Ishikawa (cell line): ENCODE measurements around the gene CDR2.

ENCODE experiments used
- CEBPB ChIP-seq: IDR thresholded peaks from 2 replicates; pipeline ENCODE4 v1.6.1; 2012
- CREB1 ChIP-seq: IDR thresholded peaks from 2 replicates; pipeline ENCODE4 v1.6.1; 2012; ENCODE audit warnings: low read depth
- EGR1 ChIP-seq: IDR thresholded peaks from 2 replicates; pipeline ENCODE4 v1.6.1; 2012
- EP300 ChIP-seq: IDR thresholded peaks from 2 replicates; pipeline ENCODE4 v1.6.1; 2012; ENCODE audit warnings: borderline replicate concordance
- FOXM1 ChIP-seq: IDR thresholded peaks from 2 replicates; pipeline ENCODE4 v1.6.1; 2012; ENCODE audit warnings: low read depth, borderline replicate concordance
- MAX ChIP-seq: IDR thresholded peaks from 2 replicates; pipeline ENCODE4 v1.6.1; 2012
- NFIC ChIP-seq: IDR thresholded peaks from 2 replicates; pipeline ENCODE4 v1.6.1; 2012
- RAD21 ChIP-seq: IDR thresholded peaks from 2 replicates; pipeline ENCODE4 v1.6.1; 2012; ENCODE audit warnings: low read depth
- TAF1 ChIP-seq: IDR thresholded peaks from 2 replicates; pipeline ENCODE4 v1.6.1; 2012; ENCODE audit warnings: low read depth, mild to moderate bottlenecking
- TCF12 ChIP-seq: IDR thresholded peaks from 2 replicates; pipeline ENCODE4 v1.6.1; 2012; ENCODE audit warnings: low read depth
- TEAD4 ChIP-seq: IDR thresholded peaks from 2 replicates; pipeline ENCODE4 v1.6.1; 2012
- YY1 ChIP-seq: IDR thresholded peaks from 2 replicates; pipeline ENCODE4 v1.6.1; 2012; ENCODE audit warnings: low read depth
- ZBTB7A ChIP-seq: IDR thresholded peaks from 2 replicates; pipeline ENCODE4 v1.6.1; 2012; ENCODE audit warnings: low read depth
- TF ChIP-seq, protein P1 (sequence below): IDR thresholded peaks from 2 replicates; pipeline ENCODE4 v1.6.1; 2012
- TF ChIP-seq, protein P2 (sequence below): IDR thresholded peaks from 2 replicates; pipeline ENCODE4 v1.6.1; 2012; ENCODE audit warnings: low read depth, mild to moderate bottlenecking

The CDR2 gene

DNA sequence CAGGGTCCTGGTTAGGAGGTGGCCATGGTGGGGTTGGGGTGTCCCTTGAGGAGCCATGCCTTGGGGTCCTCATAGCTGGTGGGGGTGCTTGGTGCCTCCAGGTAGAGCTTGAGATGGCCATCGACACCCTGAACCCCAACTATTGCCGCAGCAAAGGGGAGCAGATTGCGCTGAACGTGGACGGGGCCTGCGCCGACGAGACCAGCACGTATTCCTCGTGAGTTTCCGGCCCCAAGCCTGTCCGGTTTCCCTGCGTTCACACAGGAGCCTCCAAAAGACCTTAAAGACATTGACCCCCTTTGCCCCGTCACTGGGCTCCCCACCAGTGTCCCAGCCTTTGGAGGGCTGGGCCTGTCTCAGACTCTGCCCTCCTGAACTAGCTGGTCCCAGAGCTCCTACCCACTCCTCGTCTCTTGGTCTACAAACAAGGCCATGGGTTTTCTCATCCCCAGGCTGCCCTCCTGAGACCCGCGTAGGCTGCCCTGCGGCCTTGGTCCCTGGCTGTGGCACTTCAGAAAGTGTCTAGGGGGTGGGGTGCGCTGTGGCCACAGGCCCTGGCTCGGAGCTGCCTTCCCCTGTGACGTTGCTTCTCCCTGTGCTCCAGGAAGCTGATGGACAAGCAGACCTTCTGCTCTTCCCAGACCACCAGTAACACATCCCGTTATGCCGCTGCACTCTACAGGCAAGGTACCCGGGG, 65.4 kb downstream of the CDR2 start:
- no peak for TF ChIP-seq TAF1
- TF ChIP-seq TEAD4 = no peak
- no peak for TF ChIP-seq ZBTB7A
- TF ChIP-seq EGR1 = no peak
- TF ChIP-seq CREB1 = no peak
- no peak for TF ChIP-seq RAD21
- no peak for TF ChIP-seq FOXM1
- no peak for TF ChIP-seq MAX

- TF ChIP-seq YY1 = no peak
Measured at GRCh38 chr16:22307838-22308237, 66.6 kb downstream of the CDR2 start.

DNA sequence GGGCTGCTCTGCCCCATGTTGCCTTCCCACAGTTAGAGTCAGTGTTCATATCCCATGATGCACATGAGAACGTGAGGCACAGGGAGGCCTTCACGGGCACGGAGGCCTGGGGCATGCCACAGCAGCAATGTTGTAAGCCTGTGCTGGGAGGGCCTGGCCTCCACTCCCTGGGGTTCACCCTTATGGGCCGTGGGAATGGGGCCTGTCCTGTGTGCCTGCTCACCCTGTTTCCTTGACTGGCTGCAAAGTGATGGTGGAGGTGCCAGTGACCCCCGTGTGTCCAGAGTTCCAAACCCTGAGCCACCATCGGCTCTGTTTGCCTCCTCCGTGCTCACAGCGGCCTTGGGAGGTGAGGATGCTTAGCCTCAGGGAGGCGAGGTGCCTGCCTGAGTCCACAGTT, 67.6 kb downstream of the CDR2 start:
- TF ChIP-seq TEAD4 (no peak), YY1 (no peak), CEBPB (no peak), TAF1 (no peak), TCF12 (no peak), NFIC (no peak), FOXM1 (no peak), EP300 (no peak), EGR1 (no peak), MAX (no peak), CREB1 (no peak), RAD21 (no peak), ZBTB7A (no peak)
- TF ChIP-seq, protein P1, sequence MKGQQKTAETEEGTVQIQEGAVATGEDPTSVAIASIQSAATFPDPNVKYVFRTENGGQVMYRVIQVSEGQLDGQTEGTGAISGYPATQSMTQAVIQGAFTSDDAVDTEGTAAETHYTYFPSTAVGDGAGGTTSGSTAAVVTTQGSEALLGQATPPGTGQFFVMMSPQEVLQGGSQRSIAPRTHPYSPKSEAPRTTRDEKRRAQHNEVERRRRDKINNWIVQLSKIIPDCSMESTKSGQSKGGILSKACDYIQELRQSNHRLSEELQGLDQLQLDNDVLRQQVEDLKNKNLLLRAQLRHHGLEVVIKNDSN = no peak
- TF ChIP-seq, protein P2, sequence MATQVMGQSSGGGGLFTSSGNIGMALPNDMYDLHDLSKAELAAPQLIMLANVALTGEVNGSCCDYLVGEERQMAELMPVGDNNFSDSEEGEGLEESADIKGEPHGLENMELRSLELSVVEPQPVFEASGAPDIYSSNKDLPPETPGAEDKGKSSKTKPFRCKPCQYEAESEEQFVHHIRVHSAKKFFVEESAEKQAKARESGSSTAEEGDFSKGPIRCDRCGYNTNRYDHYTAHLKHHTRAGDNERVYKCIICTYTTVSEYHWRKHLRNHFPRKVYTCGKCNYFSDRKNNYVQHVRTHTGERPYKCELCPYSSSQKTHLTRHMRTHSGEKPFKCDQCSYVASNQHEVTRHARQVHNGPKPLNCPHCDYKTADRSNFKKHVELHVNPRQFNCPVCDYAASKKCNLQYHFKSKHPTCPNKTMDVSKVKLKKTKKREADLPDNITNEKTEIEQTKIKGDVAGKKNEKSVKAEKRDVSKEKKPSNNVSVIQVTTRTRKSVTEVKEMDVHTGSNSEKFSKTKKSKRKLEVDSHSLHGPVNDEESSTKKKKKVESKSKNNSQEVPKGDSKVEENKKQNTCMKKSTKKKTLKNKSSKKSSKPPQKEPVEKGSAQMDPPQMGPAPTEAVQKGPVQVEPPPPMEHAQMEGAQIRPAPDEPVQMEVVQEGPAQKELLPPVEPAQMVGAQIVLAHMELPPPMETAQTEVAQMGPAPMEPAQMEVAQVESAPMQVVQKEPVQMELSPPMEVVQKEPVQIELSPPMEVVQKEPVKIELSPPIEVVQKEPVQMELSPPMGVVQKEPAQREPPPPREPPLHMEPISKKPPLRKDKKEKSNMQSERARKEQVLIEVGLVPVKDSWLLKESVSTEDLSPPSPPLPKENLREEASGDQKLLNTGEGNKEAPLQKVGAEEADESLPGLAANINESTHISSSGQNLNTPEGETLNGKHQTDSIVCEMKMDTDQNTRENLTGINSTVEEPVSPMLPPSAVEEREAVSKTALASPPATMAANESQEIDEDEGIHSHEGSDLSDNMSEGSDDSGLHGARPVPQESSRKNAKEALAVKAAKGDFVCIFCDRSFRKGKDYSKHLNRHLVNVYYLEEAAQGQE = no peak

DNA sequence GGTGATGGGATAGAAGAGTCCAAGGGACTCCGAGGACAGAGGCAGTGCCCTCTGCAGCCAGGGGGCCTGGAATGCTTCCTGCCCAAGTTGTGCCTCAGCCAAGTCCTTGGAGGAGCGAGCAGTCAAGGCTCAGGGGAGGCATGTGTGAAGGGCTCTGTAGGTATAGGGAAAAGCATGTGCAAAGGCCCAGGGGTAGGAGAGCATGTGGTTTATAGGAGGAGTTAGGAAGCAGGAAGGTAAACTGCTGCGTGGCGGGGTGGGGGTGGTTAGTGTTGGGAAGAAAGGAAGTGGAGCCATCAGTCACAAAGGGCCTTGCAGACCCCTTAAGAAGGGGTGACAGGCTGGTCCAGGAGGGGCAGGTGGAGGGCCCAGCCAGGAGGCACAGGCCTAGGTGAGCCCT, 70.0 kb downstream of the CDR2 start:
- TF ChIP-seq NFIC (no peak), EP300 (no peak), ZBTB7A (no peak), YY1 (no peak), TEAD4 (no peak), TCF12 (no peak), TAF1 (no peak), CEBPB (no peak), CREB1 (no peak)
- TF ChIP-seq, protein P2 = no peak

GRCh38 chr16:22302776-22303363, 71.5 kb downstream of the CDR2 start:
- no peak for TF ChIP-seq CREB1
- no peak for TF ChIP-seq NFIC
- TF ChIP-seq, protein P1 = no peak
- TF ChIP-seq YY1 = no peak
- no peak for TF ChIP-seq CEBPB
- TF ChIP-seq EGR1 = no peak
- TF ChIP-seq TAF1 = no peak
- TF ChIP-seq MAX = no peak
- TF ChIP-seq EP300 = no peak
- TF ChIP-seq TEAD4 = no peak
- TF ChIP-seq TCF12 = no peak
- TF ChIP-seq, protein P2 = no peak
